HEK293T (cell line): ENCODE data around the gene FSTL4.

Source experiments
- CTCF ChIA-PET: fragments of 350-600 bp; formaldehyde crosslinking; extraction: SDS; loops from one replicate; lab custom pipeline; 2021; ENCODE audit warnings: antibody characterized with exemption, inconsistent platforms; lab: Yijun Ruan, JAX
- POLR2A ChIA-PET: fragments of 350-600 bp; formaldehyde crosslinking; extraction: SDS; loops from one replicate; lab custom pipeline; 2020; ENCODE audit warnings: antibody characterized with exemption, inconsistent platforms; lab: Yijun Ruan, JAX
- DNase-seq: peaks from one replicate; pipeline ENCODE4 v3.0.0; 2012; ENCODE audit warnings: mixed read lengths; ENCODE audit errors: extremely low spot score
- ARNT ChIP-seq: fragments of 450-650 bp; IDR thresholded peaks from 2 replicates; pipeline ENCODE4 v1.6.1; 2017; ENCODE audit warnings: mild to moderate bottlenecking
- BHLHE40 ChIP-seq: fragments of 450-650 bp; IDR thresholded peaks from 2 replicates; pipeline ENCODE4 v1.6.1; 2016; ENCODE audit warnings: mild to moderate bottlenecking, moderate library complexity, borderline replicate concordance
- CTBP1 ChIP-seq: fragments of 450-650 bp; IDR thresholded peaks from 2 replicates; pipeline ENCODE4 v1.6.1; 2016; ENCODE audit warnings: borderline replicate concordance
- ELF4 ChIP-seq: fragments of 450-650 bp; IDR thresholded peaks from 2 replicates; pipeline ENCODE4 v1.6.1; 2017; ENCODE audit warnings: antibody characterized with exemption
- FOXA1 ChIP-seq: fragments of 450-650 bp; IDR thresholded peaks from 2 replicates; pipeline ENCODE4 v1.6.1; 2016; ENCODE audit warnings: mild to moderate bottlenecking
- FOXK2 ChIP-seq: fragments of 450-650 bp; IDR thresholded peaks from 2 replicates; pipeline ENCODE4 v1.6.1; 2016; ENCODE audit warnings: mild to moderate bottlenecking
- FOXM1 ChIP-seq: fragments of 450-650 bp; IDR thresholded peaks from 2 replicates; pipeline ENCODE4 v1.6.1; 2017; ENCODE audit warnings: mild to moderate bottlenecking, borderline replicate concordance
- HDGF ChIP-seq: fragments of 450-650 bp; IDR thresholded peaks from 2 replicates; pipeline ENCODE4 v1.6.1; 2017; ENCODE audit warnings: antibody characterized with exemption, borderline replicate concordance
- L3MBTL2 ChIP-seq: fragments of 450-650 bp; conservative IDR thresholded peaks from 2 replicates; pipeline ENCODE4 v1.6.1; 2016; ENCODE audit warnings: mild to moderate bottlenecking
- LEF1 ChIP-seq: fragments of 450-650 bp; IDR thresholded peaks from 2 replicates; pipeline ENCODE4 v1.6.1; 2017; ENCODE audit warnings: mild to moderate bottlenecking, borderline replicate concordance
- NFRKB ChIP-seq: fragments of 450-650 bp; IDR thresholded peaks from 2 replicates; pipeline ENCODE4 v1.6.1; 2016; ENCODE audit warnings: mild to moderate bottlenecking, moderate library complexity
- PKNOX1 ChIP-seq: fragments of 450-650 bp; IDR thresholded peaks from 2 replicates; pipeline ENCODE4 v1.6.1; 2016
- SP1 ChIP-seq: fragments of 450-650 bp; IDR thresholded peaks from 2 replicates; pipeline ENCODE4 v1.6.1; 2017
- SUZ12 ChIP-seq: fragments of 450-650 bp; IDR thresholded peaks from 2 replicates; pipeline ENCODE4 v1.6.1; 2016; ENCODE audit warnings: mild to moderate bottlenecking
- TARDBP ChIP-seq: fragments of 450-650 bp; IDR thresholded peaks from 2 replicates; pipeline ENCODE4 v1.6.1; 2016
- ZNF384 ChIP-seq: fragments of 450-650 bp; IDR thresholded peaks from 2 replicates; pipeline ENCODE4 v1.6.1; 2016

FSTL4 gene

GRCh38 chr5:133330956-133331355, 281.4 kb downstream of the FSTL4 start:
- ChIA-PET POLR2A (no interaction called here), CTCF (no interaction called here)
- no peak for DNase-seq
- no peak for TF ChIP-seq LEF1
- TF ChIP-seq BHLHE40: no peak
- TF ChIP-seq FOXK2: no peak
- TF ChIP-seq SUZ12: no peak
- TF ChIP-seq ZNF384: no peak
- TF ChIP-seq ARNT: no peak
- TF ChIP-seq NFRKB: no peak
- TF ChIP-seq CTBP1: no peak
- TF ChIP-seq ELF4: no peak
- TF ChIP-seq FOXA1: no peak

- POLR2A ChIA-PET: no interaction called here
- CTCF ChIA-PET: interaction anchor here (1.1 kb wide), 1 partner anchor 12 kb away, joined by 3 read pairs; no protein-coding TSS in a partner anchor
Observed at GRCh38 chr5:133328800-133329199, 283.5 kb downstream of the FSTL4 start.

GRCh38 chr5:133327946-133328401, 284.4 kb downstream of the FSTL4 start:
- ChIA-PET POLR2A (no interaction called here), CTCF (no interaction called here)
- no peak for TF ChIP-seq CTBP1
- TF ChIP-seq FOXM1: no peak
- no peak for TF ChIP-seq L3MBTL2
- TF ChIP-seq BHLHE40: no peak
- TF ChIP-seq ARNT: no peak
- TF ChIP-seq TARDBP: no peak
- TF ChIP-seq FOXA1: no peak
- TF ChIP-seq SP1: no peak
- DNase-seq: no peak

More at GRCh38 chr5:133328800-133329199, 283.5 kb downstream of the FSTL4 start:
- TF ChIP-seq HDGF: no peak
- TF ChIP-seq PKNOX1: no peak
- no peak for TF ChIP-seq ZNF384
- TF ChIP-seq NFRKB: no peak
- TF ChIP-seq ELF4: no peak
- TF ChIP-seq CTBP1: no peak
- TF ChIP-seq BHLHE40: no peak
- no peak for TF ChIP-seq LEF1
- TF ChIP-seq SUZ12: no peak
- TF ChIP-seq FOXM1: no peak
- no peak for TF ChIP-seq TARDBP
- no peak for TF ChIP-seq SP1
- TF ChIP-seq FOXA1: no peak
- no peak for TF ChIP-seq ARNT
- DNase-seq: no peak

- ChIA-PET POLR2A (no interaction called here), CTCF (interaction anchor here (1.2 kb wide), 1 partner anchor 10 kb away, joined by 5 read pairs; no protein-coding TSS in a partner anchor)
- TF ChIP-seq LEF1: no peak
- TF ChIP-seq HDGF: no peak
- no peak for TF ChIP-seq SUZ12
- no peak for TF ChIP-seq NFRKB
- no peak for TF ChIP-seq CTBP1
- TF ChIP-seq ARNT: no peak
- no peak for TF ChIP-seq BHLHE40
- TF ChIP-seq ELF4: no peak
- no peak for TF ChIP-seq L3MBTL2
- TF ChIP-seq ZNF384: no peak
- TF ChIP-seq PKNOX1: no peak
- TF ChIP-seq FOXK2: no peak
- TF ChIP-seq FOXM1: no peak
- TF ChIP-seq SP1: no peak
- TF ChIP-seq TARDBP: no peak
- no peak for TF ChIP-seq FOXA1
Observed at GRCh38 chr5:133326361-133326760, 286.0 kb downstream of the FSTL4 start.

GRCh38 chr5:133325864-133326263, 286.5 kb downstream of the FSTL4 start:
- no peak for DNase-seq
- ChIA-PET CTCF (interaction anchor here (1.2 kb wide), 1 partner anchor 9 kb away, joined by 5 read pairs; no protein-coding TSS in a partner anchor), POLR2A (no interaction called here)
- no peak for TF ChIP-seq NFRKB
- no peak for TF ChIP-seq CTBP1
- TF ChIP-seq SUZ12: no peak
- no peak for TF ChIP-seq ZNF384
- no peak for TF ChIP-seq FOXK2
- no peak for TF ChIP-seq BHLHE40
- no peak for TF ChIP-seq LEF1
- TF ChIP-seq HDGF: no peak

More at GRCh38 chr5:133326361-133326760, 286.0 kb downstream of the FSTL4 start:
- DNase-seq: no peak

- no peak for DNase-seq
- no peak for TF ChIP-seq SUZ12
- no peak for TF ChIP-seq FOXM1
- TF ChIP-seq PKNOX1: no peak
- no peak for TF ChIP-seq TARDBP
- TF ChIP-seq LEF1: no peak
- TF ChIP-seq ELF4: no peak
- TF ChIP-seq HDGF: no peak
- TF ChIP-seq SP1: no peak
- TF ChIP-seq NFRKB: no peak
- no peak for TF ChIP-seq CTBP1
- ChIA-PET POLR2A (no interaction called here), CTCF (no interaction called here)
Observed at GRCh38 chr5:133324926-133325325, 287.4 kb downstream of the FSTL4 start.
